Right atrium auricular region (tissue), 2 donors: ENCODE results near the gene ZBTB7C. TPM values are rescaled to one million over a fixed set of nuclear protein-coding genes. Genes with fewer than 3 reads are reported as not detected.

Source experiments
- DNase-seq: peaks from one replicate; pipeline ENCODE4 v3.0.0-alpha.2; 2019; ENCODE audit warnings: low spot score
- H3K27ac ChIP-seq, 2 donors: fragments of 200-600 bp; sonication (generic); 1 replicate in 1 of 2; 2 replicates in 1 of 2; pipeline ENCODE4 v1.5.1; 2016 to 2019
- H3K27me3 ChIP-seq, 2 donors: fragments of 200-600 bp; sonication (generic); one replicate each; pipeline versions ENCODE4 v1.5.1 to v1.6.0; 2017 to 2019
- H3K36me3 ChIP-seq: fragments of 200-600 bp; sonication (generic); one replicate; pipeline ENCODE4 v1.5.1; 2016
- H3K4me1 ChIP-seq, 2 donors: fragments of 200-600 bp; sonication (generic); one replicate each; pipeline versions ENCODE4 v1.5.1 to v1.6.0; 2017 to 2019
- H3K4me3 ChIP-seq, 2 donors: fragments of 200-600 bp; sonication (generic); 1 replicate in 1 of 2; 2 replicates in 1 of 2; pipeline ENCODE4 v1.5.1; 2017 to 2019; ENCODE audit warnings: mild to moderate bottlenecking in 1 of 2, moderate library complexity in 1 of 2
- H3K9me3 ChIP-seq, 2 donors: fragments of 200-600 bp; sonication (generic); one replicate each; pipeline ENCODE4 v1.5.1; 2019
- CTCF ChIP-seq, 2 donors: fragments of 200-600 bp; sonication (generic); IDR thresholded peaks; one replicate each; pipeline ENCODE4 v1.5.1; 2019; ENCODE audit warnings: antibody characterized with exemption in 2 of 2
- total RNA-seq, 2 donors: library from RNA; depleted of rRNA; stranded (reverse); fragments of >200 nt; gene quantifications; one replicate each; pipeline ENCODE4 v1.1.0, GENCODE V29; 2016

ZBTB7C gene
- total RNA-seq, 2 donors from 2014 or later = 1.8 to 7.7 TPM

- Histone ChIP-seq H3K4me1 (peaks cover 0 to 18% of the 10 kb centered on the region in 2 donors), H3K9me3 (no peaks in the 10 kb centered on the region), H3K4me3 (no peak overlapping the region), H3K27me3 (no peaks in the 10 kb centered on the region), H3K36me3 (no peaks in the 10 kb centered on the region), H3K27ac (no peak overlapping the region)
- peak; percentile 46 to 81 for TF ChIP-seq CTCF (IDR thresholded peaks at IDR 0.05)
- no peak for DNase-seq
Observed at GRCh38 chr18:48030616-48031480, 378.3 kb downstream of the ZBTB7C start.

- no peak for DNase-seq
- TF ChIP-seq CTCF (IDR thresholded peaks at IDR 0.05) = no peak
- Histone ChIP-seq H3K27ac (no peak overlapping the region), H3K4me1 (peaks cover 0 to 17% of the 10 kb centered on the region in 2 donors), H3K4me3 (no peak overlapping the region), H3K9me3 (no peaks in the 10 kb centered on the region), H3K27me3 (no peaks in the 10 kb centered on the region), H3K36me3 (no peaks in the 10 kb centered on the region)
Observed at GRCh38 chr18:48029296-48029986, 379.7 kb downstream of the ZBTB7C start.

- Histone ChIP-seq H3K27me3 (no peaks in the 10 kb centered on the region), H3K4me3 (no peak overlapping the region), H3K4me1 (peaks cover 0 to 17% of the 10 kb centered on the region in 2 donors), H3K36me3 (no peaks in the 10 kb centered on the region), H3K27ac (no peak overlapping the region), H3K9me3 (no peaks in the 10 kb centered on the region)
- no peak for DNase-seq
- TF ChIP-seq CTCF (IDR thresholded peaks at IDR 0.05) = no peak
Observed at GRCh38 chr18:48028696-48029095, 380.5 kb downstream of the ZBTB7C start.

GRCh38 chr18:48028081-48028480, 381.1 kb downstream of the ZBTB7C start:
- Histone ChIP-seq H3K36me3 (no peaks in the 10 kb centered on the region), H3K4me1 (peaks cover 0 to 22% of the 10 kb centered on the region in 2 donors), H3K4me3 (no peak overlapping the region), H3K27ac (peak overlapping the region; percentile 8 to 57), H3K27me3 (no peaks in the 10 kb centered on the region), H3K9me3 (no peaks in the 10 kb centered on the region)
- TF ChIP-seq CTCF (IDR thresholded peaks at IDR 0.05) = no peak
- DNase-seq = no peak

GRCh38 chr18:48027401-48027963, 381.7 kb downstream of the ZBTB7C start:
- Histone ChIP-seq H3K4me1 (peaks cover 0 to 28% of the 10 kb centered on the region in 2 donors), H3K27ac (peak overlapping the region; percentile 8 to 57), H3K36me3 (no peaks in the 10 kb centered on the region), H3K4me3 (no peak overlapping the region), H3K9me3 (no peaks in the 10 kb centered on the region), H3K27me3 (no peaks in the 10 kb centered on the region)
- no peak for DNase-seq
- TF ChIP-seq CTCF (IDR thresholded peaks at IDR 0.05) = no peak
